SK-MEL-5 (cell line): ENCODE data around the gene PAF1. TPM values are rescaled to one million over a fixed set of nuclear protein-coding genes. Genes with fewer than 3 reads are reported as not detected.

Experiments
- DNase-seq: peaks from one replicate; pipeline ENCODE4 v3.0.0-alpha.2; 2016; ENCODE audit warnings: low read depth, low spot score
- in situ Hi-C: cut with HindIII; loops from 2 replicates; pipeline ENCODE4 v1.10.0; 2016; ENCODE audit warnings: low sequenced_read_pairs, high pct_unique_total_duplicates, low pct_unique_long_range_greater_than_20kb
- total RNA-seq: library from RNA; depleted of rRNA; stranded (reverse); fragments of >200 nt; shearing (Covaris generic); gene quantifications from 2 replicates; pipeline ENCODE4 v1.2.3, GENCODE V29; 2014

Gene PAF1
- total RNA-seq, 1 experiment from 2014 or later: 21.3 TPM

DNA sequence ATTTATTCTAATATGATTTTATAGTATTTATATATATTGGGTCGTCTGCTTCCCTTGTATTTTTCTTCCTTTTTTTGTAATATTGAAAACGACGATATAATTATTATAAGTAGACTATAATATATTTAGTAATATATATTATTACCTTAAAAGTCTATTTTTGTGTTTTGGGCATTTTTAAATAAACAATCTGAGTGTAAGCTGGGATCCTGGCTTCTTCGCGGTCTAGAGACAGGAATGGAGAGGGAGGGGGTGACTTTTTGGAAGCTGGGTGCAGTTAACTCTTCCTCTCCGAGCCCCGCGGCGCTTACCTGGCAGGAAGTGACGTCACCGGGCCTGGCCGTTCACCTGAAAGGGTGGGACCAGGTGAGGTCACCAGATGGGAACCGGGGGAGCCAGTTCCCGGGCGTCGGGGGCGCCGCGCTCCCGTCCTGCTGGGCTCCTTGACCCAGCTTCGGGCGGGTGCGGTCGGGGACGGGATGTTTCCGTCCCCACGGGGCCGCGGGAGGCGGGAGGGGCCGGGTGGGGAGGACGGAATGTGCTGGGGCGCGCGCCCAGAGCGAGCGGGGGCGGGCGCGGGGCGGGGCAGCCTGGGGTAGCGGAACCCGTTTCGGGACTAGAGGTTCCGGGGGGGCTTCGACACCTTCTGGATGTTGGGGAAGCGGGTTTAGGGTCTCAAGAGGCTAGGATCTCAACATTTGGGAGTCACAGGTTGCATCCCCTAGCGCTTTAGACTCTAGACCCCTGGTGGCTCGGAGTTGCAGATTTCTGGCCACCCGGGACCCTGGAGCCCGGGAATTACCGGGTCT is 18.5 kb upstream of the PAF1 start:
- no peak for DNase-seq
- in situ Hi-C loops: no loop called here

- in situ Hi-C loops: no loop called here
- DNase-seq: peak; percentile 41
Observed at GRCh38 chr19:39408392-39409207, 17.7 kb upstream of the PAF1 start.

DNA sequence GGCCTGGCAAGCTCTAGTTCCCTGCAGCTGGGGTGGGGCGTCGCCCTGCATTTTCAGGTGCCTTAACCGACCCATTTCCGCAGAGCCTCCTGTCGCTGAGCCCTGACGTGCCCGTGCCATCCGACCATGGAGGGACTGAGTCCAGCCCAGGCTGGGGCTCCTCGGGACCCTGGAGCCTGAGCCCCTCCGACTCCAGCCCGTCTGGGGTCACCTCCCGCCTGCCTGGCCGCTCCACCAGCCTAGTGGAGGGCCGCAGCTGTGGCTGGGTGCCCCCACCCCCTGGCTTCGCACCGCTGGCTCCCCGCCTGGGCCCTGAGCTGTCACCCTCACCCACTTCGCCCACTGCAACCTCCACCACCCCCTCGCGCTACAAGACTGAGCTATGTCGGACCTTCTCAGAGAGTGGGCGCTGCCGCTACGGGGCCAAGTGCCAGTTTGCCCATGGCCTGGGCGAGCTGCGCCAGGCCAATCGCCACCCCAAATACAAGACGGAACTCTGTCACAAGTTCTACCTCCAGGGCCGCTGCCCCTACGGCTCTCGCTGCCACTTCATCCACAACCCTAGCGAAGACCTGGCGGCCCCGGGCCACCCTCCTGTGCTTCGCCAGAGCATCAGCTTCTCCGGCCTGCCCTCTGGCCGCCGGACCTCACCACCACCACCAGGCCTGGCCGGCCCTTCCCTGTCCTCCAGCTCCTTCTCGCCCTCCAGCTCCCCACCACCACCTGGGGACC is 16.9 kb upstream of the PAF1 start:
- no peak for DNase-seq
- in situ Hi-C loops: no loop called here

- in situ Hi-C loops: no loop called here
- no peak for DNase-seq
Observed at GRCh38 chr19:39407410-39407659, 16.4 kb upstream of the PAF1 start.

GRCh38 chr19:39406656-39407409 is 15.9 kb upstream of the PAF1 start, which contains the start of gene ZFP36:
Gene ZFP36 (plus strand): TSS chr19:39406847. CDS start chr19:39406905, 58 bp downstream.
- DNase-seq: peak; percentile 73
- in situ Hi-C loops: no loop called here

- in situ Hi-C loops: no loop called here
Observed at GRCh38 chr19:39405958-39406655, 15.2 kb upstream of the PAF1 start.

DNA sequence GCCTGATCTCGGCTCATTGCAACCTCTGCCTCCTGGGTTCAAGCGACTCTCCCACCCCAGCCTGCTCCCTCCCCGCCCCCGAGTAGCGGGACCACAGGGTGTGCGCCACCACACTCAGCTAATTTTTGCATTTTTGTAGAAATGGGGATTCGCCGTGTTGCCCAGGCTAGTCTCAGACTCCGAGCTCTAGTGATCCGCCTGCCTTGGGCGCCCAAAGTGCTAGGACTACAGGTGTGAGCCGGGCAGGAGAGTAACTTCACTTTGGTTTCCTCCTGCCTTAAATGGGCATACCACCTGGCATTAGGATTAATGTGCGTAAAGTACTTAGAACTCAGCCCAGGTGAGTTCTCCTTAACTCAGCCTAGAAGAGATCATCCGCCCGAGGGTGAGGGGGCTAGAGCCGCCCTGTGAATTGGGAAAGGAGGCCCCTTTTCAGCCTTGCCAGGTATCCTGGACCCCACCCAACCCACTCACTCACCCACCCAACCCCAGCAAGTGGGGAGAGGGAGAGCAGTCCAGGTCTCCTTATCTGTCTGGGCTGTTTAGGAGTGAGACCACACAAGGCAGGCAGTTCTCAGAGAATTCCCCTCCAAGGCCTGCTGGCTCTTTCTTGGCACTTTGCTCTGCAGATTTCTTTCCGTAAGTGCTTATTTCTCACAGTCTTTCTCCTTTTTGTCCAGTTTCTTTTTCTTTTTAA is 14.5 kb upstream of the PAF1 start:
- in situ Hi-C loops: no loop called here
- DNase-seq: no peak

More at GRCh38 chr19:39405958-39406655, 15.2 kb upstream of the PAF1 start:
- DNase-seq: no peak

DNA sequence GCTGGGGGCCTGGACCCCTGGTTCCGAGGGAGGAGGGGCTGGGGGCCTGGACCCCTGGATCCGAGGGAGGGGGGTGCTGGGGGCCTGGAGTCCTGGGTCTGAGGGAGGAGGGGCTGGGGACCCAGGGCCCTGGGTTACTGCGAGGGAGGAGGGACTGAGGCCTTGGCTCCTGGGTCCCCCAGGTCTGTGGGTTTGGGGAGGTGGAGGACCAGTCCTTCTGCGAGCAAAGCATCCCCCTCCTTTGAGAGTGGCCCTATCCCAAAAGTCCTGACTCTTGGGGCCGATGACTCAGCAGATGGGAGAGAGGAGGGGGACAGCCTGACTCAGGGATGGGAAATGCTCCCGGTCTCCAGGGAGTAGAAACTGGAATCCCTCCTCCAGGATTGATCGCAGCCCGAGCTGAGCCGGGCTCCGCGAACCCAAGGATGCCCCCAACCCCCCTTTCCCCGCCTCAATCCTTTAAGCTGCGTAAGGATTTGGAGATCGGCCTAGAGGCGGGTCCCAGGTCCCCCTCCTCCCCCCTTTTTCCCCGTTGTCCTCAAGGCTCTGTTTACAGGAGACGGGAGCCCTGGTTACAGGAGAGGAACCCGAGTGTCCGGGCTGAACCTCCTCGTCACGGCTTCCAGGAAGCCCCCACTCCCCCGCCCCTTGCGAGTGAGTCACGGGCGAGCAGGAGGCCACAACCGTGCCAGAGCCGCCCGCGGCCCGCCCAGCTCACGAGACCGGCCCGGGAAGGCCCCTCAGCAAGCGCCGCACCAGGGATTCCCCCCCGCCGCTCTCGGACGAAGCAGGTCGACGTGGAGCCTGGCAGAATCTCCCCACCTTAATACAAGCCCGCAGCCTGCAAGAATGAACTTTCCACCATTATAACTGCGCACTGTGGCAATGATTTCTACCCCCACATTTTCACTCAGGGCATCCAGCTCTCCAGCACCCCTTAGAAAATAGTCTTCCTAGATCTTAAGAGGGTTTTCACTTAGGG is 12.7 kb upstream of the PAF1 start:
- in situ Hi-C loops: no loop called here
- no peak for DNase-seq

- in situ Hi-C loops: no loop called here
Observed at GRCh38 chr19:39402346-39403300, 11.7 kb upstream of the PAF1 start.

GRCh38 chr19:39401549-39402345 is 10.8 kb upstream of the PAF1 start:
- no peak for DNase-seq
- in situ Hi-C loops: no loop called here

More at GRCh38 chr19:39402346-39403300, 11.7 kb upstream of the PAF1 start:
- peak; percentile 53 for DNase-seq

- no peak for DNase-seq
- in situ Hi-C loops: no loop called here
Observed at GRCh38 chr19:39401070-39401548, 10.2 kb upstream of the PAF1 start.

GRCh38 chr19:39400061-39400460 is 9.2 kb upstream of the PAF1 start:
- DNase-seq: no peak
- in situ Hi-C loops: no loop called here

- in situ Hi-C loops: no loop called here
- no peak for DNase-seq
Observed at GRCh38 chr19:39399668-39400050, 8.8 kb upstream of the PAF1 start.
